ENCODE data around the gene ARL8B.

The ARL8B gene

GRCh38 chr3:5212628-5213573, 90.8 kb downstream of the ARL8B start:
- Histone ChIP-seq H3K9ac (ENCODE audit: low read length in 2 of 2) (no peak overlapping the region), H3K4me1 (ENCODE audit: control insufficient read depth, insufficient read depth, low read length) (no peaks in the 10 kb centered on the region), H3K27ac (ENCODE audit: low read length) (no peak overlapping the region), H3K4me3 (ENCODE audit: low read length in 2 of 2) (no peak overlapping the region), H3K27me3 (ENCODE audit: control insufficient read depth in 1 of 2, insufficient read depth in 2 of 2, low read length in 2 of 2) (no peaks in the 10 kb centered on the region), H3K36me3 (ENCODE audit: control insufficient read depth in 2 of 2, insufficient read depth in 2 of 2, low read length in 2 of 2) (peaks cover 73 to 75% of the 10 kb centered on the region in 2 donors), H3K9me3 (ENCODE audit: control insufficient read depth in 2 of 2, low read length in 2 of 2) (no peaks in the 10 kb centered on the region)

GRCh38 chr3:5213574-5213966, 91.5 kb downstream of the ARL8B start:
- Histone ChIP-seq H3K27ac (ENCODE audit: low read length) (no peak overlapping the region), H3K27me3 (ENCODE audit: control insufficient read depth in 1 of 2, insufficient read depth in 2 of 2, low read length in 2 of 2) (no peaks in the 10 kb centered on the region), H3K4me3 (ENCODE audit: low read length in 2 of 2) (no peak overlapping the region), H3K9ac (ENCODE audit: low read length in 2 of 2) (no peak overlapping the region), H3K4me1 (ENCODE audit: control insufficient read depth, insufficient read depth, low read length) (no peaks in the 10 kb centered on the region), H3K36me3 (ENCODE audit: control insufficient read depth in 2 of 2, insufficient read depth in 2 of 2, low read length in 2 of 2) (peaks cover 67 to 68% of the 10 kb centered on the region in 2 donors), H3K9me3 (ENCODE audit: control insufficient read depth in 2 of 2, low read length in 2 of 2) (no peaks in the 10 kb centered on the region)

DNA sequence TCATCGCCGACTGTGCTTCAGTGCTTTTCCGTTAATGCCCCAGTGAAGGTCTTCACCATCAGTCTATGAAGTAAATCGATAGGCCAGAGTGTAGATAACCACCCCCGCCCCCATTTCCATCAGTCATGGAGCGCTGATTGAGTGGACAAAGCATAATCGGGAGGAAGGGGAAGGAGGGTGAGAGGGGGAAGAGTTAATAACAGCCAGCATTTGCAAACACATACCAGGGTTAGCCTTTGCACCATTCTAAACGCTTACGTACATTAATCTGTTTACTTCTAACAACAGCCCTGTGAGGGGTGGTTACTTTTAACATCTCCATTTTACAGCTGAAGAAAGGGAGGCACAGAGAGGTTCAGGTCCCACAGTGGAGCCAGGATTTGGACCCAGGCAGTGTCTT, 92.3 kb downstream of the ARL8B start:
- Histone ChIP-seq H3K4me3 (ENCODE audit: low read length in 2 of 2) (no peak overlapping the region), H3K36me3 (ENCODE audit: control insufficient read depth in 2 of 2, insufficient read depth in 2 of 2, low read length in 2 of 2) (peaks cover 59 to 62% of the 10 kb centered on the region in 2 donors), H3K9me3 (ENCODE audit: control insufficient read depth in 2 of 2, low read length in 2 of 2) (no peaks in the 10 kb centered on the region), H3K4me1 (ENCODE audit: control insufficient read depth, insufficient read depth, low read length) (no peaks in the 10 kb centered on the region), H3K27me3 (ENCODE audit: control insufficient read depth in 1 of 2, insufficient read depth in 2 of 2, low read length in 2 of 2) (no peaks in the 10 kb centered on the region), H3K9ac (ENCODE audit: low read length in 2 of 2) (no peak overlapping the region), H3K27ac (ENCODE audit: low read length) (no peak overlapping the region)

DNA sequence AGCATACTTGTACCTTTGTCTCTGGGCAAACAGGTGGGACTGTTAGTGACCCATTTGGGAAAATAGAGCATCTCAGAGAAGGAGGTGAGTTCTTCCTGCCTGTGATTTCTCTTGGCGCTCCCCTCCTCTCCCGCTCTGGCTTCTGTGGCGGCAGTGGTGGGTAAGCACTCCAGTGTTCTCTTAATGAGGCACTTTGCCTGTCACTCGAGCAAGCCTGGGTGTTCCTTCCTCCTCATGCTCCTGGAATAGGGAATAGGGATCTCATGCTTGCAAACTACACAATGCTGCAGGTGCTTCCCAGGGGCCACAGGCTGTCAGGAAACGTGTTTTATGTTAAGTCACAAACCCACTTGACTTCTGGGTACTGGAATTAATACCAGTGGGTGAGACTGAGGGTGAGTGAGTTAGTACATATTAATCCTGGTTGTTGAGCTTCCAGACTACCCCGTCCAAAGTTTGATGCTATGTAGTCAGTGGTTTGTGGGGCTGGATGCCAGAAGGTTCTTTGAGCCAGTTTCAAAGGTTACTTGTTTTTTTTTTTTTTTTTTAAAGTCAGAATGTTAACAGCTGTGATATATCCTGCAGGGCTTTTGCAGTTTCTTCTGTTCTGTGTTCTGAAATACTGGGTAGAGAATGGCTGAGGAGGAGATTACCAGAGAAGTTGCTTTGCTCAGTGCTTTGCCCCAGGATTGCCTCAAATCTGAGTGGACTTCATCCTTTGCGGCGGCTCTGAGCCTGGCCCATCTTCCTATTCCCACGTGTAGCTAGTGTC, 95.9 kb downstream of the ARL8B start:
- Histone ChIP-seq H3K9ac (ENCODE audit: low read length in 2 of 2) (peak overlapping the region in 1 of 2 donors; percentile 42), H3K27me3 (ENCODE audit: control insufficient read depth in 1 of 2, insufficient read depth in 2 of 2, low read length in 2 of 2) (no peaks in the 10 kb centered on the region), H3K4me3 (ENCODE audit: low read length in 2 of 2) (no peak overlapping the region), H3K27ac (ENCODE audit: low read length) (no peak overlapping the region), H3K4me1 (ENCODE audit: control insufficient read depth, insufficient read depth, low read length) (no peaks in the 10 kb centered on the region), H3K36me3 (ENCODE audit: control insufficient read depth in 2 of 2, insufficient read depth in 2 of 2, low read length in 2 of 2) (peaks cover 29 to 36% of the 10 kb centered on the region in 2 donors), H3K9me3 (ENCODE audit: control insufficient read depth in 2 of 2, low read length in 2 of 2) (no peaks in the 10 kb centered on the region)

GRCh38 chr3:5218815-5219214, 96.7 kb downstream of the ARL8B start:
- H3K27me3 ChIP-seq (ENCODE audit: control insufficient read depth in 1 of 2, insufficient read depth in 2 of 2, low read length in 2 of 2) = no peaks in the 10 kb centered on the region

DNA sequence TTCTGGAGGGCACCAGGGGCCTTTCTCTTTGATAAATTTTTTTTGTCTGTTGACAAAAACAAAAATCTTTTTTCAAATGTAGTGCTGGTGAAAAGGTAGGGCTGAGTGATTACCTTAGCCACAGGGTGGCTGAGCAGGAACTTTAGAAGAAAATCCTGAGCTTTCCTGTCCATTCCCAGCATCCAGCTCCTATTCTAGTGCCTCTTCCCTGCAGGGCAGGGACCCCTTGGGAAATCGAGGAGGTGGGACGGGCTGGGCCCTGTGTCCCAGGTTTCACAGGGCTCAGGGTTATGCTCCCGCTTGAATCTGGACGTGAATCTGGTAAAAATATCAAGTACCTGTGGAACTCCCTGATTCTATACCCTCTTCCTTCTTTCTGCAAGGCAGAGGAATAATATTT, 97.1 kb downstream of the ARL8B start:
- Histone ChIP-seq H3K36me3 (ENCODE audit: control insufficient read depth in 2 of 2, insufficient read depth in 2 of 2, low read length in 2 of 2) (peaks cover 23 to 25% of the 10 kb centered on the region in 2 donors), H3K9ac (ENCODE audit: low read length in 2 of 2) (no peak overlapping the region), H3K9me3 (ENCODE audit: control insufficient read depth in 2 of 2, low read length in 2 of 2) (no peaks in the 10 kb centered on the region), H3K27me3 (ENCODE audit: control insufficient read depth in 1 of 2, insufficient read depth in 2 of 2, low read length in 2 of 2) (no peaks in the 10 kb centered on the region), H3K4me3 (ENCODE audit: low read length in 2 of 2) (no peak overlapping the region), H3K27ac (ENCODE audit: low read length) (no peak overlapping the region), H3K4me1 (ENCODE audit: control insufficient read depth, insufficient read depth, low read length) (no peaks in the 10 kb centered on the region)

More at GRCh38 chr3:5218815-5219214, 96.7 kb downstream of the ARL8B start:
- Histone ChIP-seq H3K27ac (ENCODE audit: low read length) (no peak overlapping the region), H3K9me3 (ENCODE audit: control insufficient read depth in 2 of 2, low read length in 2 of 2) (no peaks in the 10 kb centered on the region), H3K9ac (ENCODE audit: low read length in 2 of 2) (no peak overlapping the region), H3K4me1 (ENCODE audit: control insufficient read depth, insufficient read depth, low read length) (no peaks in the 10 kb centered on the region), H3K4me3 (ENCODE audit: low read length in 2 of 2) (no peak overlapping the region), H3K36me3 (ENCODE audit: control insufficient read depth in 2 of 2, insufficient read depth in 2 of 2, low read length in 2 of 2) (peaks cover 24 to 29% of the 10 kb centered on the region in 2 donors)

DNA sequence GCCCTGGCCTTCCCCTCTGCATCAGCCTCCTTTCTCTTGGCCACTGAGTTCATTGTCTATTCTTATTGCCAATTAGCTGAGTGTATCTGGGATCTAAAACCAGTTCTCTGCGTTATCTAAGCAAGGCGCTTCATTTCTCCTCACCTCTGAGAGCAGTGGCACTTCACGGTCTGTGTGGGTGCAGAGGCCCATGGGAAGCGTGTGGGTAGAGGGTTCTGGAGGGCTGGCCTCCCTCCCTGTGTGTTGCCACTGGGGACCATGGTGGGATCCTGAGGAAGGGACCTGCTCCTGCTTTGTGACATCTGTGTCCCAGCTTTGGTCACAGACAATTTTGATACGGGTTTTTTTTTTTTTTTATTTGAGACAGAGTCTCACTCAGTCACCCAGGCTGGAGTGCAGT, 98.1 kb downstream of the ARL8B start:
- H3K27ac ChIP-seq (ENCODE audit: low read length) = no peak overlapping the region
- no peaks in the 10 kb centered on the region for H3K9me3 ChIP-seq (ENCODE audit: control insufficient read depth in 2 of 2, low read length in 2 of 2)
- H3K4me1 ChIP-seq (ENCODE audit: control insufficient read depth, insufficient read depth, low read length) = no peaks in the 10 kb centered on the region
- no peak overlapping the region for H3K9ac ChIP-seq (ENCODE audit: low read length in 2 of 2)
- H3K4me3 ChIP-seq (ENCODE audit: low read length in 2 of 2) = no peak overlapping the region
- H3K27me3 ChIP-seq (ENCODE audit: control insufficient read depth in 1 of 2, insufficient read depth in 2 of 2, low read length in 2 of 2) = no peaks in the 10 kb centered on the region
- peaks cover 18 to 19% of the 10 kb centered on the region in 2 donors for H3K36me3 ChIP-seq (ENCODE audit: control insufficient read depth in 2 of 2, insufficient read depth in 2 of 2, low read length in 2 of 2)

- peaks cover 12 to 13% of the 10 kb centered on the region in 2 donors for H3K36me3 ChIP-seq (ENCODE audit: control insufficient read depth in 2 of 2, insufficient read depth in 2 of 2, low read length in 2 of 2)
- no peaks in the 10 kb centered on the region for H3K27me3 ChIP-seq (ENCODE audit: control insufficient read depth in 1 of 2, insufficient read depth in 2 of 2, low read length in 2 of 2)
These were observed 98.8 kb downstream of the ARL8B start for GRCh38 chr3:5220667-5221431.

GRCh38 chr3:5221701-5222100, 99.6 kb downstream of the ARL8B start:
- Histone ChIP-seq H3K9me3 (ENCODE audit: control insufficient read depth in 2 of 2, low read length in 2 of 2) (no peaks in the 10 kb centered on the region), H3K36me3 (ENCODE audit: control insufficient read depth in 2 of 2, insufficient read depth in 2 of 2, low read length in 2 of 2) (peaks cover 7 to 8% of the 10 kb centered on the region in 2 donors), H3K9ac (ENCODE audit: low read length in 2 of 2) (no peak overlapping the region), H3K27ac (ENCODE audit: low read length) (no peak overlapping the region), H3K27me3 (ENCODE audit: control insufficient read depth in 1 of 2, insufficient read depth in 2 of 2, low read length in 2 of 2) (no peaks in the 10 kb centered on the region), H3K4me3 (ENCODE audit: low read length in 2 of 2) (no peak overlapping the region), H3K4me1 (ENCODE audit: control insufficient read depth, insufficient read depth, low read length) (no peaks in the 10 kb centered on the region)

More at GRCh38 chr3:5220667-5221431, 98.8 kb downstream of the ARL8B start:
- Histone ChIP-seq H3K9ac (ENCODE audit: low read length in 2 of 2) (no peak overlapping the region), H3K27ac (ENCODE audit: low read length) (no peak overlapping the region), H3K4me1 (ENCODE audit: control insufficient read depth, insufficient read depth, low read length) (no peaks in the 10 kb centered on the region), H3K4me3 (ENCODE audit: low read length in 2 of 2) (no peak overlapping the region), H3K9me3 (ENCODE audit: control insufficient read depth in 2 of 2, low read length in 2 of 2) (no peaks in the 10 kb centered on the region)

- H3K27ac ChIP-seq (ENCODE audit: low read length) = no peak overlapping the region
- H3K9me3 ChIP-seq (ENCODE audit: control insufficient read depth in 2 of 2, low read length in 2 of 2) = no peaks in the 10 kb centered on the region
- H3K9ac ChIP-seq (ENCODE audit: low read length in 2 of 2) = no peak overlapping the region
- peaks cover 2 to 3% of the 10 kb centered on the region in 2 donors for H3K36me3 ChIP-seq (ENCODE audit: control insufficient read depth in 2 of 2, insufficient read depth in 2 of 2, low read length in 2 of 2)
- H3K4me3 ChIP-seq (ENCODE audit: low read length in 2 of 2) = no peak overlapping the region
- no peaks in the 10 kb centered on the region for H3K27me3 ChIP-seq (ENCODE audit: control insufficient read depth in 1 of 2, insufficient read depth in 2 of 2, low read length in 2 of 2)
- no peaks in the 10 kb centered on the region for H3K4me1 ChIP-seq (ENCODE audit: control insufficient read depth, insufficient read depth, low read length)
These were observed 100.4 kb downstream of the ARL8B start for GRCh38 chr3:5222283-5223005.

All from stomach smooth muscle (tissue), 2 donors.